K562 (cell line): ENCODE results near the gene ZNF780A. TPM values are rescaled to one million over a fixed set of nuclear protein-coding genes. Genes with fewer than 3 reads are reported as not detected.

Source experiments
- ATAC-seq: fragments of 200-7000 bp; cut with Tn5 transposase; 3 replicates; pipeline ENCODE4 v1.9.1; 2020; ENCODE audit warnings: moderate library complexity
- Bru-seq: library from RNA; stranded (reverse); fragments of 400-500 nt; gene quantifications from one replicate; lab custom pipeline; 2021; lab: Mats Ljungman, UMichigan
- BruChase-seq, 2 experiments: library from RNA; stranded (reverse); fragments of 400-500 nt; gene quantifications; one replicate each; lab custom pipeline; 2021; lab: Mats Ljungman, UMichigan
- BruUV-seq: library from RNA; stranded (reverse); fragments of 400-500 nt; replicated peaks from 2 replicates; lab custom pipeline; 2021; lab: Mats Ljungman, UMichigan
- CTCF ChIA-PET: fragments of 300-600 bp; formaldehyde crosslinking; extraction: SDS; loops from one replicate; lab custom pipeline; 2021; ENCODE audit warnings: low intra/inter-chr PET ratio; lab: Yijun Ruan, JAX
- POLR2A ChIA-PET: fragments of 300-600, 350-650 bp; sonication (Branson Sonifier 250); formaldehyde crosslinking; extraction: SDS; loops from one replicate; lab custom pipeline; 2021; ENCODE audit warnings: antibody characterized with exemption, inconsistent platforms; lab: Yijun Ruan, JAX
- DNase-seq, 4 experiments: peaks; one replicate each; pipeline versions ENCODE4 v3.0.0 to v3.0.0-alpha.2; 2011 to 2018; ENCODE audit warnings: low spot score in 3 of 4, mixed read lengths in 3 of 4; ENCODE audit errors: extremely low read depth in 1 of 4
- FAIRE-seq: peaks from 2 replicates; lab custom pipeline; 2011; peaks lifted over from hg19 to GRCh38; lab: Jason Lieb, UNC
- H2AFZ ChIP-seq: 2 replicates; pipeline ENCODE4 v1.6.0; 2011; ENCODE audit warnings: low read depth, low read length, control low read depth, inconsistent platforms
- H3K27ac ChIP-seq: fragments of 200-600 bp; 3 replicates; pipeline ENCODE4 v1.8.0; 2011; ENCODE audit warnings: low read depth, mild to moderate bottlenecking, control low read depth, inconsistent platforms, low read length, moderate library complexity, mixed read lengths; ENCODE audit errors: extremely low read depth
- H3K27me3 ChIP-seq, 2 experiments: fragments of 300-600 bp in 1 of 2; 2 replicates in 1 of 2; 3 replicates in 1 of 2; pipeline versions ENCODE4 v1.6.0 to v1.8.0; 2011; ENCODE audit warnings: inconsistent platforms in 2 of 2, low read length in 2 of 2, mild to moderate bottlenecking in 1 of 2, mixed read lengths in 1 of 2, moderate library complexity in 1 of 2; ENCODE audit not compliant: control insufficient read depth in 2 of 2, insufficient read depth in 2 of 2
- H3K36me3 ChIP-seq: fragments of 300-600 bp; 3 replicates; pipeline ENCODE4 v1.8.0; 2011; ENCODE audit warnings: mild to moderate bottlenecking, low read length, inconsistent platforms; ENCODE audit not compliant: control insufficient read depth, insufficient read depth
- H3K4me1 ChIP-seq, 2 experiments: fragments of 200-600 bp in 1 of 2; replicated peaks in 1 of 2; 2 replicates in 1 of 2; 3 replicates in 1 of 2; pipeline versions ENCODE4 v1.5.1 to v1.8.0; 2011; ENCODE audit warnings: inconsistent platforms in 2 of 2, low read length in 2 of 2, mild to moderate bottlenecking in 1 of 2, mixed read lengths in 1 of 2, moderate library complexity in 1 of 2; ENCODE audit not compliant: control insufficient read depth in 2 of 2, insufficient read depth in 2 of 2
- H3K4me2 ChIP-seq: 2 replicates; pipeline ENCODE4 v1.6.1; 2011; ENCODE audit warnings: low read length, control low read depth, inconsistent platforms, mixed read lengths; ENCODE audit not compliant: insufficient read depth
- H3K4me3 ChIP-seq: fragments of 200-600 bp; sonication (generic), shearing (Covaris generic); 2 replicates; pipeline ENCODE4 v1.5.1; 2016; ENCODE audit warnings: control low read depth, inconsistent platforms
- H3K79me2 ChIP-seq: fragments of 200-600 bp; 3 replicates; pipeline ENCODE4 v1.8.0; 2011; ENCODE audit warnings: low read length, inconsistent platforms; ENCODE audit not compliant: control insufficient read depth, insufficient read depth
- H3K9ac ChIP-seq, 2 experiments: 2 replicates each; pipeline versions ENCODE4 v1.6.0 to v1.6.1; 2011; ENCODE audit warnings: low read depth in 2 of 2, low read length in 2 of 2, control low read depth in 1 of 2, inconsistent platforms in 1 of 2, mild to moderate bottlenecking in 1 of 2, mixed read lengths in 1 of 2; ENCODE audit not compliant: insufficient read depth in 1 of 2
- H3K9me1 ChIP-seq: one replicate; pipeline ENCODE4 v1.6.0; 2011; ENCODE audit warnings: inconsistent platforms, mild to moderate bottlenecking, low read length, moderate library complexity; ENCODE audit not compliant: control insufficient read depth, insufficient read depth
- H3K9me3 ChIP-seq: replicated peaks from 2 replicates; pipeline ENCODE4 v1.5.1; 2011; ENCODE audit warnings: low read depth, low read length, inconsistent platforms; ENCODE audit not compliant: control insufficient read depth, insufficient read depth
- H4K20me1 ChIP-seq: replicated peaks from 2 replicates; pipeline ENCODE4 v1.6.1; 2011; ENCODE audit warnings: low read length, inconsistent platforms, mixed read lengths; ENCODE audit not compliant: control insufficient read depth, insufficient read depth
- CC2D1A ChIP-seq: fragments of 450-650 bp; IDR thresholded peaks from 2 replicates; pipeline ENCODE4 v1.6.1; 2017; ENCODE audit warnings: mild to moderate bottlenecking
- CTBP1 ChIP-seq: fragments of 450-650 bp; IDR thresholded peaks from 2 replicates; pipeline ENCODE4 v1.6.1; 2016; ENCODE audit warnings: borderline replicate concordance
- EGR1 ChIP-seq: fragments of 450-650 bp; conservative IDR thresholded peaks from 2 replicates; pipeline ENCODE4 v1.6.1; 2017; ENCODE audit warnings: mild to moderate bottlenecking
- GABPA ChIP-seq: fragments of 200-800 bp; sonication (Bioruptor generic); conservative IDR thresholded peaks from 2 replicates; pipeline ENCODE4 v1.6.1; 2016; ENCODE audit warnings: low read depth, missing genetic modification characterization, missing compliant biosample characterization
- HLTF ChIP-seq: fragments of 450-650 bp; IDR thresholded peaks from 2 replicates; pipeline ENCODE4 v1.6.1; 2016
- POLR2B ChIP-seq: fragments of 450-650 bp; IDR thresholded peaks from 2 replicates; pipeline ENCODE4 v1.6.1; 2018; ENCODE audit warnings: low read depth; ENCODE audit not compliant: partially characterized antibody
- PREB ChIP-seq: sonication (generic); formaldehyde crosslinking; IDR thresholded peaks from 2 replicates; pipeline ENCODE4 v1.8.1; 2023; ENCODE audit warnings: mild to moderate bottlenecking, missing genetic modification reagents
- PRMT5 ChIP-seq: sonication (generic); formaldehyde crosslinking; IDR thresholded peaks from 2 replicates; pipeline ENCODE4 v1.5.0; 2020; ENCODE audit warnings: missing genetic modification reagents
- ZNF224 ChIP-seq: sonication (generic); formaldehyde crosslinking; IDR thresholded peaks from 2 replicates; pipeline ENCODE4 v1.8.0; 2022; ENCODE audit warnings: mild to moderate bottlenecking, missing genetic modification reagents
- ZNF699 ChIP-seq: fragments of 250-450 bp; sonication (Bioruptor Pico); IDR thresholded peaks from 2 replicates; pipeline ENCODE4 v1.8.0; 2021; ENCODE audit warnings: mild to moderate bottlenecking, moderate library complexity; ENCODE audit not compliant: insufficient replicate concordance
- WGBS: fragments of 100-300 bp; shearing (Covaris generic); methylation state at CpG from one replicate; pipeline ENCODE4 v1.1.6; 2016; ENCODE audit warnings: low coverage, mixed read lengths; ENCODE audit not compliant: insufficient coverage; ENCODE audit errors: missing lambda C conversion rate; 5-methylcytosine and 5-hydroxymethylcytosine counted together
- in situ Hi-C: fragments of 300-500 bp; cut with MboI; formaldehyde crosslinking; loops from 4 replicates; pipeline ENCODE4 v1.15.0; 2018; ENCODE audit warnings: inconsistent platforms, mixed read lengths
- intact Hi-C: fragments of 100-400 bp; cut with micrococcal nuclease; formaldehyde crosslinking; loops from 2 replicates; pipeline ENCODE4 v1.14.2; 2022
- long read RNA-seq, 3 experiments: library from polyadenylated mRNA in 2 of 3; library from RNA in 1 of 3; unstranded in 2 of 3; stranded (forward) in 1 of 3; transcript quantifications; one replicate each; pipeline ENCODE4 v2.0.0, GENCODE V29; 2019 to 2022
- polyA minus RNA-seq, 3 experiments: library from RNA; depleted of rRNA, polyadenylated mRNA; stranded (reverse); fragments of >200 nt; gene quantifications; 2 replicates each; pipeline ENCODE4 v1.2.3, GENCODE V29; 2011
- polyA plus RNA-seq, 8 experiments: library from polyadenylated mRNA; depleted of rRNA in 4 of 8; stranded (reverse) in 5 of 8; unstranded in 3 of 8; fragments of >200 nt; fragmentation: Nextera tagmentation in 2 of 8; fragmentation: Illumina TruSeq in 1 of 8; extraction: Ambion mirVana in 2 of 8; extraction: Trizol in 1 of 8; gene quantifications; 2 replicates each; pipeline versions ENCODE4 v1.2.1 to v1.2.3, GENCODE V29; 2011 to 2014; ENCODE audit warnings: inconsistent platforms in 1 of 8, missing spikeins in 1 of 8
- total RNA-seq, 7 experiments: library from RNA; depleted of rRNA in 6 of 7; stranded (reverse); fragments of >200 nt in 6 of 7; fragmentation: Illumina TruSeq in 2 of 7; extraction: Trizol in 2 of 7; gene quantifications; 2 replicates each; pipeline versions ENCODE4 v1.2.1 to v1.2.3, GENCODE V29; 2011 to 2021; ENCODE audit warnings: low replicate concordance in 1 of 7

ZNF780A gene
- 18.9 and 45.7 TPM in 2 replicates for total RNA-seq (2011; cell fraction: chromatin; rRNA removed; ENCODE audit: low replicate concordance)
- 11.5 and 14.3 TPM in 2 replicates for total RNA-seq (2011; cell fraction: nucleolus; rRNA removed)
- total RNA-seq (2011; cell fraction: nucleoplasm; rRNA removed), result 19.2 and 30.9 TPM in 2 replicates
- total RNA-seq (2014; rRNA removed) (11.7 and 23.1 TPM in 2 replicates), total RNA-seq (2014; rRNA removed; fragmentation: Illumina TruSeq; extraction: Trizol) (32.5 and 49.4 TPM in 2 replicates), total RNA-seq (2015; rRNA removed; fragmentation: Illumina TruSeq; extraction: Trizol) (18.1 and 19.8 TPM in 2 replicates), total RNA-seq (2021) (19.8 and 21.3 TPM in 2 replicates), polyA plus RNA-seq (2011; rRNA removed) (16.5 and 25.5 TPM in 2 replicates), polyA plus RNA-seq (2014; fragmentation: Illumina TruSeq; extraction: Trizol) (25.8 and 30.5 TPM in 2 replicates), polyA plus RNA-seq (2014; fragmentation: Nextera tagmentation; extraction: Ambion mirVana) (10 to 100 TPM; 35.5 to 36.1 TPM), polyA plus RNA-seq (2014; rRNA removed) (26.0 and 32.6 TPM in 2 replicates), polyA minus RNA-seq (2011; rRNA and poly(A)+ RNA removed) (30.7 and 37.2 TPM in 2 replicates), Bru-seq, nascent RNA (percentile 81 among the genes with signal in this experiment), BruChase-seq, experiment 1, labeled RNA remaining after a 2-hour chase (percentile 88 among the genes with signal in this experiment), BruChase-seq, experiment 2, labeled RNA remaining after a 6-hour chase (percentile 81 among the genes with signal in this experiment)
- polyA plus RNA-seq (2011; cell fraction: cytosol; rRNA removed), result 6.5 and 14.3 TPM in 2 replicates
- polyA plus RNA-seq (2011; cell fraction: nucleus; rRNA removed), result 17.1 and 18.2 TPM in 2 replicates
- 18.1 and 21.3 TPM in 2 replicates for polyA plus RNA-seq (2012)
- 2.7 and 8.1 TPM in 2 replicates for polyA minus RNA-seq (2011; cell fraction: cytosol; rRNA and poly(A)+ RNA removed)
- polyA minus RNA-seq (2011; cell fraction: nucleus; rRNA and poly(A)+ RNA removed), result 16.2 and 33.4 TPM in 2 replicates
- long read RNA-seq, experiment 1, full-length matches to known transcripts, result 11 of 26 reads
- long read RNA-seq, experiment 1, partial matches to known transcripts, result 8 of 26 reads
- long read RNA-seq, experiment 1, other reads (novel, unspliced or antisense), result 7 of 26 reads
- long read RNA-seq, experiment 2, partial matches to known transcripts, result 3 of 9 reads
- long read RNA-seq, experiment 2, other reads (novel, unspliced or antisense), result 3 of 9 reads
- long read RNA-seq, experiment 3, partial matches to known transcripts, result 1 of 5 reads
- long read RNA-seq, experiment 3, other reads (novel, unspliced or antisense), result 1 of 5 reads

GRCh38 chr19:40090241-40091204 is at the start of gene ZNF780A:
ZNF780A (minus strand) TSS chr19:40090943; CDS start chr19:40084753, 6,190 bp downstream.
- Histone ChIP-seq H4K20me1 (no peaks in the 10 kb centered on the region), H2AFZ (peak within 1 kb of the TSS; percentile 100), H3K27me3 (no peaks in the 10 kb centered on the region), H3K4me2 (peak within 1 kb of the TSS; percentile 86), H3K4me3 (peak within 1 kb of the TSS; percentile 85), H3K79me2 (peaks cover 45% of the 10 kb centered on the region), H3K9me3 (peaks cover 4% of the 10 kb centered on the region; the same call in 1 of the 2 replicates), H3K9ac (peak within 1 kb of the TSS; percentile 89 to 92), H3K9me1 (no peaks in the 10 kb centered on the region), H3K36me3 (peaks cover 3% of the 10 kb centered on the region; the same call in 1 of the 3 replicates), H3K27ac (peak within 1 kb of the TSS; percentile 93), H3K4me1 (no peaks in the 10 kb centered on the region; a peak in 1 of 5 replicates)
- FAIRE-seq (peak; percentile 88), DNase-seq (peak; percentile 81 to 92 (median 84)), ATAC-seq (peak; percentile 96)
- POLR2A ChIA-PET, result interaction anchor here (0.6 to 1.0 kb wide), 8 partner anchors 24 to 302 kb away, joined by 3 to 7 read pairs (median 3); no protein-coding TSS in a partner anchor
- under 1% methylated on average over 32 of the region's 47 CpGs for WGBS
- in situ Hi-C loops, result no loop called here
- intact Hi-C loops, result no loop called here
- TSS peak; percentile 73 for BruUV-seq
- CTCF ChIA-PET, result no interaction called here
- TF ChIP-seq ZNF699 (CRISPR knock-in tag) (no peak), ZNF224 (CRISPR knock-in tag) (0 out of 2 replicates have a peak, but pooled peaks have one; percentile 25), POLR2B (peak; percentile 89), PREB (CRISPR knock-in tag) (no peak), PRMT5 (no peak), CC2D1A (peak; percentile 79), EGR1 (no peak), HLTF (peak; percentile 85), CTBP1 (peak; percentile 42; the same call in 1 of the 2 replicates), GABPA (tag) (peak; percentile 93)
